GM12875 (cell line): ENCODE measurements around the gene SH3D19.
"Not testable (repeated sequence)": the region's sequence is repeated elsewhere in the genome, so short reads cannot be mapped to it uniquely, and the experiment has no call there.

Experiments
- H3K4me3 ChIP-seq: one replicate; pipeline ENCODE4 v1.5.1; 2011; ENCODE audit warnings: low read depth, low read length, control low read depth
- TF ChIP-seq, protein P1 (sequence below): IDR thresholded peaks from 2 replicates; pipeline ENCODE4 v1.5.1; 2011; ENCODE audit warnings: low read depth, mild to moderate bottlenecking, control low read depth, inconsistent platforms, low read length, moderate library complexity, borderline replicate concordance; ENCODE audit not compliant: insufficient read depth

SH3D19 gene

DNA sequence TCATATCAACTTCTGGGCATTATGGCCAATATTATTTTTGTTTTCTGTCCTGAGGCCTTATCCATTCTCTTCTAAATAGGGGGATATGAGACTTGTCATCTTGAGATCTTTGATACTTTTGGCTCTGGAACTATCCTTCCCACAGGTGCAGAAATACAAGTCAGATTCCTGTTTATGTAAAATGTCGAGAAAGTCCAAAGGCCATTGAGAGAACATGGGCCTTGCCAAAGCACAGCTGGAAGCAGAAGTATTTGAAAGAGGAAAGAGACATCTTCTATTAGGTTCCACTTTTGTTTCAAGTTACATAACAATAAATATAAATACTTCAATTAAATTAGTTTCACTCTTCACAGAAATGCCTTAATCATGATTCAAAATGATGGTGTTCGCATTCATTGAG, 69.3 kb downstream of the SH3D19 start:
- H3K4me3 ChIP-seq = no peak overlapping the region
- TF ChIP-seq, protein P1, sequence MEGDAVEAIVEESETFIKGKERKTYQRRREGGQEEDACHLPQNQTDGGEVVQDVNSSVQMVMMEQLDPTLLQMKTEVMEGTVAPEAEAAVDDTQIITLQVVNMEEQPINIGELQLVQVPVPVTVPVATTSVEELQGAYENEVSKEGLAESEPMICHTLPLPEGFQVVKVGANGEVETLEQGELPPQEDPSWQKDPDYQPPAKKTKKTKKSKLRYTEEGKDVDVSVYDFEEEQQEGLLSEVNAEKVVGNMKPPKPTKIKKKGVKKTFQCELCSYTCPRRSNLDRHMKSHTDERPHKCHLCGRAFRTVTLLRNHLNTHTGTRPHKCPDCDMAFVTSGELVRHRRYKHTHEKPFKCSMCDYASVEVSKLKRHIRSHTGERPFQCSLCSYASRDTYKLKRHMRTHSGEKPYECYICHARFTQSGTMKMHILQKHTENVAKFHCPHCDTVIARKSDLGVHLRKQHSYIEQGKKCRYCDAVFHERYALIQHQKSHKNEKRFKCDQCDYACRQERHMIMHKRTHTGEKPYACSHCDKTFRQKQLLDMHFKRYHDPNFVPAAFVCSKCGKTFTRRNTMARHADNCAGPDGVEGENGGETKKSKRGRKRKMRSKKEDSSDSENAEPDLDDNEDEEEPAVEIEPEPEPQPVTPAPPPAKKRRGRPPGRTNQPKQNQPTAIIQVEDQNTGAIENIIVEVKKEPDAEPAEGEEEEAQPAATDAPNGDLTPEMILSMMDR = no peak

DNA sequence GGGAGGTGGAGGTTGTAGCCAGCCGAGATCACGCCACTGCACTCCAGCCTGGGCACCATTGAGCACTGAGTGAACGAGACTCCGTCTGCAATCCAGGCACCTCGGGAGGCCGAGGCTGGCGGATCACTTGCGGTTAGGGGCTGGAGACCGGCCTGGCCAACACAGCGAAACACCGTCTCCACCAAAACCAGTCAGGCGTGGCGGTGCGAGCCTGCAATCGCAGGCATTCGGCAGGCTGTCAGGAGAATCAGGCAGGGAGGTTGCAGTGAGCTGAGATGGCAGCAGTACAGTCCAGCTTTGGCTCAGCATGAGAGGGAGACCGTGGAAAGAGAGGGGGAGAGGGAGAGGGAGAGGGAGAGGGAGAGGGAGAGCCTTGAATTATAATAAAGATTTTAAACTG, 69.7 kb downstream of the SH3D19 start:
- H3K4me3 ChIP-seq = not testable (repeated sequence)

DNA sequence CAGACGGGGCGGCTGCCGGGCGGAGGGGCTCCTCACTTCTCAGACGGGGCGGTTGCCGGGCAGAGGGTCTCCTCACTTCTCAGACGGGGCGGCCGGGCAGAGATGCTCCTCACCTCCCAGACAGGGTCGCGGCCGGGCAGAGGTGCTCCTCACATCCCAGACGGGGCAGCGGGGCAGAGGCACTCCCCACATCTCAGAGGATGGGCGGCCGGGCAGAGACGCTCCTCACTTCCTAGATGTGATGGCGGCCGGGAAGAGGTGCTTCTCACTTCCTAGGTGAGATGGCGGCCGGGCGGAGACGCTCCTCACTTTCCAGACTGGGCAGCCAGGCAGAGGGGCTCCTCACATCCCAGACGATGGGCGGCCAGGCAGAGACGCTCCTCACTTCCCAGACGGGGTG, 70.2 kb downstream of the SH3D19 start:
- H3K4me3 ChIP-seq = not testable (repeated sequence)

DNA sequence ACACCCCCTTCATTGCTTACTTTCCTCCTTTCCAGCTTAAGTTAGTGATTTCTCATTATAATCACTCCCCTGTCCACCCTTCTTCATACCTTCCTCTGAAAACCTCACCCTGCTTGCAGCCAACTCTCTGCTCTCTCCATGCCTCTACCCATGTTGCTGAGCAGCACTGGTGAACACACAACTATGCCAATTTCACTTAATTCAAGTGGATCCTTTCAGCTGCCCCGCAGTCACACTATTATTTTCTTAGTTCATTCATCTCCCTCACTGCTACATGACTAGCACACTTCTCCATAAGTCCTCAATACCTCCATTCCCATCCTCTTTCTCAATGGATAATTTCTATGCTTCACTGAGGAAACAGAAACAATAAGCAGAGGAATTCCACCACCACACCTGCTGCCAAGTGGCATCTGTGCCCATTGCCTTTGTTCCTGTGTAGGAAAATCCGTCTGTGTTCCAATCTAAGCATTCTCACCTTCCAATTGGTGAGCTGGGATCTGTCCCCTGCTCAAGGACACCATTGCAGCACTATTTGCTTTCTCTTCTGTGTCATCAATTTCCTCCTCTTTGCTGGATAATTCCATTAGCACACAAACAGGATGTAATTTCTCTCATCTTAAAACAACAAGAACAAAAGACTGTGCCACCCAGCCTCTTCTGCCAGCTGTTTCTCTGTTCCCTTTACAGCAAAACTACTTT, 73.7 kb downstream of the SH3D19 start:
- TF ChIP-seq, protein P1 = no peak
- H3K4me3 ChIP-seq = no peak overlapping the region

DNA sequence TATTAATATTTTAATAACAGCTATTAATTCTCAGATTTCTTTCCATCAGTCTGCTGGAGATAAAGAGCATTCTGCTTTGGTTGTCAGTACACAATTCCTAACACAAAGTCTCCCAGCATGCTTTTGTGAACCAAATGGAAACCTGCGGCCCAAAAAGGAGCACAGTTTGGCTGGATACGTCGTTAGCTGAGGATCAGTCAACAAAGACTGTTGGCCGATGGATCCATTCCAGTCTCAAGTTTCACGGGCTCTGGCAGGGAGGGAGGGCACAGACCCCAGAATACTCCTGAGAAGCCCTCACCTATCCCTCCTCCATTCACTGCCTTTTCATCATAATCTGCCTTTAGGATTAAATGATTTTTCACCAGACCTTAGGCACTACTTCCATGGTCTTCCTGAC, 74.7 kb downstream of the SH3D19 start:
- TF ChIP-seq, protein P1 = no peak
- no peak overlapping the region for H3K4me3 ChIP-seq

DNA sequence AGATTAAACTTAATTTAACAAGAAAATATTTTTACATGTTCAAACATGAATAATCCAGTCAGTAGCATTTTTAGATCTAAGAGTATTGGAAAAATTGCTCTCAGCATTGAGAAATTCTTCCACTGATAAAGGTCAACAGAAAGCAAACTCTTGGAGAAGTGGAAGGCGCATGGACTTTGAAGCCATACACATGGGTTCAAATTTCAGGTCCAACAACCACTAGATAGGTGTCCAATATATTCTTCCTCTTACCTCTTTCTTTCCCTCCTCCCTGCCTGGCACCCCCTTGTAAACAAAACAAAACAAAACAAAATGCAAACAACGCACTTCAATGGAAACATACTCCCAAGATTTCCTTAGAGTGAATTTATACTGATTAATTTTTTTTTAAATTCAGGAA, 76.9 kb downstream of the SH3D19 start:
- TF ChIP-seq, protein P1 = no peak
- no peak overlapping the region for H3K4me3 ChIP-seq

DNA sequence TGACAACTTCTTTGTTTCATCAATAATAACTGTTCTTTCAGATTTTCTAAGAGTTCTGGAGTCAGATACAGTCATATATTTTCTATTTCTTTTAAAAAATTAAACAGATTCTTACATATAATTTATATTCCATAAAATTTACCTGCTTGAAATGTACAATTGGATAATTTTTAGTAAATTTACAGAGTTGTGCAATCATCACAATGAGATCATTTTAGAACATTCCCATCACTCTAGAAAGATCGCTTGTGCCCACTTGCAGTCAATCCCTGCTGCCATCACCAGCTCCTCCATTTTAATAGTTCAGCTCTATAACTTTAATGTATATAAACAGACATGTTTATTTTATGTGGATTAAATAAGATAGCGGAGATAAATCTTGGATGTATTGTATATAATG, 78.0 kb downstream of the SH3D19 start:
- H3K4me3 ChIP-seq = no peak overlapping the region
- TF ChIP-seq, protein P1 = no peak

DNA sequence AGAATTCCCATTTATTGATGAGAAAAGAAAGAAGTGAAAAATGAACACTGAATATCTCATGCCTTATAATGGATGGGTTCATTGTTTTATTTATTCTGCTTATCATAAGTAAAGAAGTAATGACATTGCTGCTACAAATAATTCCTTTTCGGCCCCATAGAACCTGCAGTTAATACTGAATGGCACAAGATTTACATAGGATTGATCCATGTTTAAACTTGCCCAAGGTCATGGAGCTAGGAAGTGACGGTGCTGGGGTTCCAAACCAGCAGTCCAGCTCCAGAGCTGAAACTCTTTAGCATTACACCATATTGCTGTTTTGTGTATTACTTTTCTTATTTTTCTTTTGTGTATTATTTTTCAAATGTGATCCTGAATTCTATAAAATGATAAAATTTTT, 78.7 kb downstream of the SH3D19 start:
- TF ChIP-seq, protein P1 = no peak

More for the DNA sequence above, 78.7 kb downstream of the SH3D19 start:
- H3K4me3 ChIP-seq = no peak overlapping the region
